SIG-M5 treated with dmso at 0.1 percent for 504 hours (cell line): ENCODE results near the gene GDF7.
A peak's percentile ranks its signal among the peaks of the same experiment; 100 is the strongest.

ENCODE experiments used
- DNase-seq: peaks from one replicate; lab custom pipeline; 2025; ENCODE audit not compliant: unreplicated experiment; lab: John Stamatoyannopoulos, UW

Gene GDF7

GRCh38 chr2:20660506-20661420, 6.2 kb upstream of the GDF7 start:
- peak; percentile 46 for DNase-seq

GRCh38 chr2:20661421-20662307, 5.3 kb upstream of the GDF7 start:
- peak; percentile 75 for DNase-seq

- DNase-seq, result no peak
Measured at GRCh38 chr2:20662308-20662937, 4.5 kb upstream of the GDF7 start.

GRCh38 chr2:20663196-20664070, 3.5 kb upstream of the GDF7 start:
- DNase-seq, result no peak

- DNase-seq, result no peak
Measured at GRCh38 chr2:20664071-20664390, 2.9 kb upstream of the GDF7 start.

GRCh38 chr2:20664431-20665242, 2.3 kb upstream of the GDF7 start:
- DNase-seq, result no peak

- no peak for DNase-seq
Measured at GRCh38 chr2:20665243-20666004, 1.5 kb upstream of the GDF7 start.

GRCh38 chr2:20666005-20666303, 990 bp upstream of the GDF7 start:
- DNase-seq, result no peak

GRCh38 chr2:20667151-20667530, 197 bp downstream of the GDF7 start:
- DNase-seq, result no peak

- no peak for DNase-seq
Measured at GRCh38 chr2:20667531-20668401, 822 bp downstream of the GDF7 start.

- no peak for DNase-seq
Measured at GRCh38 chr2:20668451-20668850, 1.5 kb downstream of the GDF7 start.

- no peak for DNase-seq
Measured at GRCh38 chr2:20668871-20669475, 2.0 kb downstream of the GDF7 start.

- DNase-seq, result no peak
Measured at GRCh38 chr2:20669562-20670314, 2.8 kb downstream of the GDF7 start.

GRCh38 chr2:20670315-20671035, 3.5 kb downstream of the GDF7 start:
- no peak for DNase-seq

GRCh38 chr2:20671036-20671735, 4.2 kb downstream of the GDF7 start:
- no peak for DNase-seq

- DNase-seq, result no peak
Measured at GRCh38 chr2:20671736-20672080, 4.8 kb downstream of the GDF7 start.
